ENCODE results near the gene CNTNAP3B. TPM values are rescaled to one million over a fixed set of nuclear protein-coding genes. Genes with fewer than 3 reads are reported as not detected.

CNTNAP3B gene
- polyA plus RNA-seq, 1 experiment, result 6.1 TPM

Small RNA genes within 50 kb of the gene (small RNA-seq; reads per million reads assigned to genes)
- gene RN7SL343P (ENCODE audit: insufficient read length, low read depth), result not detected

Other genes starting within 250 kb of the CNTNAP3B start
- gene SPATA31A6, start 54.2 kb upstream of the CNTNAP3B start, polyA plus RNA-seq (2011; rRNA removed), result not detected in 2 replicates